Suppressor macrophage (primary cell): ENCODE measurements around the gene MARK3.
"Not testable (repeated sequence)": the region's sequence is repeated elsewhere in the genome, so short reads cannot be mapped to it uniquely, and the experiment has no call there.

ENCODE experiments used
- DNase-seq, 4 experiments: peaks; one replicate each; pipeline ENCODE4 v3.0.0-alpha.2; 2020 to 2022

The MARK3 gene

DNA sequence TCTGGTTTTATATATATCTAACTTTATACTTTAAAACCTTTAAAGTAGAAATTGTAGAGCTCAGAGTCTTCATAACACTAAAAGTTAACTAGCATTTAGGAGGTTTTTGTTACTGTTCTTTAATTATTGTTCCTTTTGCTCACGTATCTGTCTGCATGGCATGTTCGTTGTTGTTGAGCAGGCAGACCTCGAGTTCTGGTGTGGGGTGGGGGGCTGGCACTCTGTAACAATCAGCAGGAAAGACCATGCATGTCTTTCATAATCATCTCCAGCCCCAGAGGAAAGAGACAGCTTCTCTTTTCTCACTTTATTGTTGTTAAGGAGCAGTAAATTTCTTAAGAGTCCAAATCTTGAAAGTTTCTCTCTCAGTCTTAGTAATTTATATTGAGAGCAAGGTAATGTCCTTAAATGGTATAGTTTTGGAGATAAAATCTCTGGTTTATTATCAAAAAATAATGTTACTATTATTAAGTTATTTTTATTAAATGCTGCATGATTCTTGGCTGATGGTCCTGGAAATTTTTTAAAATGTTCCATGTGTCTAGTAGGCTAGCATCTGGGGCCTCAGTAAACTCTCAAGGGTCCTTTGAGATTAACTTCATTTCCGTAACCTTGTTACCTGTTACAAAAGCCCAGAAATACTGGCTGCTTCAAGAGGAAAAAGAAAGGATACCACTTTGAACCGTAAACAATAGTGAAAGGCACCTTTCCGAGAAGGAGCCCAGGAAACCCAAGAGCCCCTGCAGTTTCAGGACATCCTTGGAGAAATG lies 107.1 kb downstream of the MARK3 start:
- no peak for DNase-seq

DNA sequence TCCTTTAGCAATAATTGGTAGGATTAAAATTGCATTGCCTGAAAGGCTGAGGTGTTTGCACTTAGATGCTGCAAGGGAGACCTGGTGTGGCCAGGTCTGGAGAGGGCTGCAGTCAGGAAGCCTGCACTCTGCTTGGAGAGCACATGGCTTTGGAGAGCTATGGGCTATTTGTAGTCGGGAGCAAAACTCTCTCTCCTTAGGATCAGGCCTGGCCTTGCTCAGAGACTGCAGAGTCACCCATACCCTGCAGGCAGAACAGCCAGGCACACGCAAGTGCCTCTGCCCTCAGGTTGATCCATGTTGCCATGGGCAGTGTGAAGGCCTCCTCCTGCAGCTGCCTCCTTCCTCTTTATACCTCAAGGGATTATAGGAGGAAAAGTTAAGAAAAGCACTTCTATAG lies 110.6 kb downstream of the MARK3 start:
- DNase-seq = no peak

DNA sequence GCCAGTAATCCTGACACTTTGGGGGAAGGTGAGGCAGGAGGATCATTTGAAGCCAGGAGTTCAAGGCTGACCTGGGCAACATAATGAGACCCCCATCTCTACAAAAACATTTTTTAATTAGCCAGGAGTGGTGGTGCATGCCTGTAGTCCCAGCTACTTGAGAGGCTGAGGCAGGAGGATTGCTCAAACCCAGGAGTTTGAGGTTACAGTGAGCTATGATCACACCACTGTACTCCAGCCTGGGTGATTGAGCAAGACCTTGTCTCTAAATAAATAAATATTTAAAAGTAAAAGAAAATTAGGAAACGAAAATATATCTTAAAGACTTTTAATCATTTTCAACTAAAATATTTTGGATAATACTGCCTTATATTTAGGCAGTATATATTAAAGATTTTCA lies 111.6 kb downstream of the MARK3 start:
- no peak for DNase-seq

DNA sequence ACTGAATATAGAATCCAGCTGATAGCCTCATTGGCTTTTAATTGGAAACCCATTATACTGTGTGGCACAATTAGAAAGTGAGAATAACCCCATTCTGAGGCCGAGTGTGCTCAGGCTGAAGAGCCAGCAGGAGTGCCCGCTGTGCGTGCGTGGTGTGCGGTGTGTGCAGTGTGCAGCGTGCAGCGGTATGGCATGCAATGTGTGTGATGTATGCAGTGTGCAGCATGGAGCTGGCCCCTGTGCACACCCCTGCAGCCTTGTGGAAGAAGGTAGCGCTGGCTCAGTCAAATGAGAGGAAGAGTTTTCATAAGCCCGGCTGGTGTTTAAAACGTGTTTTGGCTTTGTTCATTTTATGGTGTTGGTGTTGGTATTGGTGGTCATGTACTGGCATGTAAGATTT lies 114.5 kb downstream of the MARK3 start:
- DNase-seq = no peak

DNA sequence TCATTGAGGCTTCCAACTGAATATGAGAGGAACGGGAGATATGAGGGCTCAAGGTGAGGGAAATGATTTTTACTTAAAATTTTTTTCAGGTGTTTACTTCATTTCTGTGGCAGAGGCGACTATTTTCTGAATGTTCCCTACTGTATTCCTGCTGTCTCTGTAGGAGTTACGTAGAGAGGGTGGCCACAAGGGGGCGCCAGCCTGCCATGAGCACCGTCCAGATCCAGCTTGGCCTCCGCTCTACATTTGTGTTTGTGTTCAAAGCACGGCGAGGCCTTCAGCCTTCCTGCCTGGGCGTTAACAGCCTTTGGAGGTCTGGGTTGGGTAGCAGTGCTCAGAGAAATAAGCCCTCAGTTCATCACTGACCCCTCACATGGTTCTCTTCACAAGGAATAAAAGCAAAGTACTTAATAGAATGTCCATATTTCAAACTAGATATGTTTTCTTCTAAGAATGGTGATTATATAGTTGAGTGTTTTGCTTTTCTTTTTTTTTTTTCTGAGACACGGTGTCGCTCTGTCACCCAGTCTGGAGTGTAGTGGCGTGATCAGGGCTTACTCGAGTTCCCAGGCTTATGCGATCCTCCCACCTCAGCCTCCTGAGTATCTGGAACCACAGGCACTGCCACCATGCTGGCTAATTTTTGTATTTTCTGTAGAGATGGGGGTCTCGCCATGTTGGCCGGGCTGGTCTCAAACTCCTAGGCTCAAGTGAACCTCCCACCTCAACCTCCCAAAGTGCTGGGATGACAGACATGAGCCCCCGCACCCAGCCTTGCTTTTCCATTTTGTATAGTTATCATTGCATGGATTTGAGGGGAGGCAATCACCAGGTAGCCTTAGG lies 115.2 kb downstream of the MARK3 start:
- peak; percentile 86 to 95 (median 90) for DNase-seq

DNA sequence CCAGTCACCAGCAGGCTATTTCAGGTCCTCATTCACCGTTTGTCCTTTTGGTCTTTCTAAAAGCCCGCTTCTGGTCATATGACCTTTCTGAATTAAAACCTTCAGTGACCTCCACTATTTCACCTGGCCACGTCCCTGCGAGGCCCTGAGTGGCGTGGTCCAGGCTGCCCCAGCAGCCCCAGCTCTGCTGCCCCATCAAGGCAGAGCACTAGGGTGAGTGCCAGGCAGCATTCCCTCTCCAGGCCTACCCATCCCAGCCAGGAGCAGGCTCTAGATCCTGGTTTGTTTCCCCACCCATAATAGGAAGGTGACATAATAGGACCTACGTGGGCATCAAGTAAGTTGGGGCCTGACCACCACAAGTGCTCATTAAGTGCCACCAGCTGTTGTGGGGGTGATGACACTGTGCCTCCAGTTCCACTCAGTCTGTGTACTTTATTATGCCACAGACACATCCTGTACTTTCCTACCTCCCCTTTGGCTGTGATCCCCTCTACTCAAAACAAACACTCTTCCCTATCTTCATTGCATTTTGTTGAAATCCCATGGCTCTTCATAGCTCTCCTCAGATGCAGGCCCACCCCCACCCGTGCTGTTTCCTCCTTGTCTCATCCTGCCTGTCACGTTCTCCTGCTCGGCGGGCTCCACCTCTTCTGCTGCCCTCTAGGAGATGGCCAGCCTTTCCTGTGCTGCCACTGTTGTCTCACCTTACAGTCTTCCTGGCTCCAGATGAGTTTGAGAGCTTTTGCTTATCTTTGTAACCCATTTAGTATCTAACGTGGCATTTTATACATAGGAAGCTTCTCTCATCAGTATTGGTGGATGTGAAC lies 116.0 kb downstream of the MARK3 start:
- no peak for DNase-seq

DNA sequence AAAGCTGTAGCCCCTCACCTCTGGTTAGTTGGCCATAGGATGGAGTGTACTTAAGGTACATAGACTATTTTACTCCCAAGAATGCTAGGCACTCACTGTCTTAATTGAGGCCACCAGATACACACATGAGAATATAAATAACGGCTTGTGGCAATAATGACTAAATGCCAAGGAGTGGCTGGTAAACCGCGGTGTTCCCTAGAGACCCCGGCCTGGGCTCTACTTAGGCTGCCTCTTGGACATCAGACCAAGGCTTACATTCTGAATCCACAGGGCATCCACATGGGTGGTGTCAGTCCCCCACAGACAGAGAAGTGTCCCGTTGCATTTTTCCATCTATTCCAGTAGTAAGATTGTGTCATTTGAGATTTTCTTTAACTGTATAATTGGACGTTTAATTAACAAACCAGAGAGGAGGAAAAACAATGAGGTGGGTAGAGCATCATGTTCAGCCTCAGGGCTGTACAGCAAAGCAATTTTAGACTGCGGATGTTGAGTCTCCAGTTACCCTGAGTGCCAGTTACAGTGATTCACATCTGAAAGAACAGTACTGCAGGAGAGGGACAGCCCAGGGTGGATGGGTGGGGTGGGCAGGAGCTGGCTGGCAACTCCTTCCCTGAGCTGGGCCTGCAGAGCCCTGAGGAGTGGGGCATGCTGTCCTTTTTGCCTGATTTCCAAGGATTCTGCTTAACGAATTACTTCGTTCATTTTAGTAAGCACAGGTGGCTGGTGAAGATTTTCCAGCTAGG lies 116.9 kb downstream of the MARK3 start:
- no peak for DNase-seq

DNA sequence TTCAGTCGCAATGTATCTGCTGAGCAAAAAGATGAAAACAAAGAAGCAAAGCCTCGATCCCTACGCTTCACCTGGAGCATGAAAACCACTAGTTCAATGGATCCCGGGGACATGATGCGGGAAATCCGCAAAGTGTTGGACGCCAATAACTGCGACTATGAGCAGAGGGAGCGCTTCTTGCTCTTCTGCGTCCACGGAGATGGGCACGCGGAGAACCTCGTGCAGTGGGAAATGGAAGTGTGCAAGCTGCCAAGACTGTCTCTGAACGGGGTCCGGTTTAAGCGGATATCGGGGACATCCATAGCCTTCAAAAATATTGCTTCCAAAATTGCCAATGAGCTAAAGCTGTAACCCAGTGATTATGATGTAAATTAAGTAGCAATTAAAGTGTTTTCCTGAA lies 117.7 kb downstream of the MARK3 start:
- no peak for DNase-seq

DNA sequence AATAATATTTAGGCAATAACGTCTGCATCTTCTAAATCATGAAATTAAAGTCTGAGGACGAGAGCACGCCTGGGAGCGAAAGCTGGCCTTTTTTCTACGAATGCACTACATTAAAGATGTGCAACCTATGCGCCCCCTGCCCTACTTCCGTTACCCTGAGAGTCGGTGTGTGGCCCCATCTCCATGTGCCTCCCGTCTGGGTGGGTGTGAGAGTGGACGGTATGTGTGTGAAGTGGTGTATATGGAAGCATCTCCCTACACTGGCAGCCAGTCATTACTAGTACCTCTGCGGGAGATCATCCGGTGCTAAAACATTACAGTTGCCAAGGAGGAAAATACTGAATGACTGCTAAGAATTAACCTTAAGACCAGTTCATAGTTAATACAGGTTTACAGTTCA lies 118.1 kb downstream of the MARK3 start:
- DNase-seq = no peak

DNA sequence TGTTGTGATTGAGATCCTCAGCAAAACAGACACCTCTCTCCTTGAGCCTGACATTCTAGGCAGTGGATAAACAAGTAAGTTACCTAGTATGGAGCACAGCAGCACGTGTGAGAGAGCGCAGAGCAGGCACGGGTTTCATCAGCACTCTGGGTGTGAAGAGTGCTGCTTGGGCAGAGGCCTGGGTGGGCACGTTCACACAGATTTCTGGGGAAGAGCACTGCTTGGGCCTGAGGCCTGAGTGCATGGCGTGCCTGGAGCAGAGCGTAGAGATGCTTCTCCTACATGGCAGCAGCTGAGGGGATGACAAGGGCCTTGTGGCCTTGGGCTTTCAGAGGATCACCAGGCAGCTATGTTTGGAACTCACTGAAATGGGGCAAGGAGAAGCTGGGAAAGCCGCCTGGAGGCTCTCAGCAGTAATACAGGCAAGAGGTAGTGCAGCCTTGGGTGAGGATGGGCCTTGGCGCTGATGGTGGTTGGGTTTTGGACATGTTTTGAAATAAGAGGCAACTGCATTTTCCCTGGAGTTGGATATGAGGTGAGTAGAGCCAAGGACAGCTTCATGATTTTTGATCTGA lies 119.9 kb downstream of the MARK3 start:
- no peak for DNase-seq

DNA sequence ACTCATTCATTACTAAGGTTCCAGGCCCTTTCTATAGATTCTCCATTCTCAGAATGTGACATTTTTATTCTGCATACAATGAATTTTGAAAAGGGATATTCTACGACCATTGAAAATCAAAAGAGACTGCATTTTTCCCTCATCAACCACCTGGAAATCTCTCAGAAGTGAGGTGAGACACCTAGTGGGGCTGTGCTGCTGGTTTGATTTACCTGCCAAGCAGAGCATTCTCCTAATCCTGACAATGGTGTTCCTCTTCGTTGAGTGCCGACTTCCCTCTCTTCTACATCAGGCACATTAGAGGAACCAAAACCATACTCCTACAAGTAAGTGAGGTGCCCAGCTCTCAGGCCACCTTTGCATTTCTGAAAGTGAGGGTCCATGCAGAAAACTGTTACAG lies 122.5 kb downstream of the MARK3 start:
- DNase-seq = no peak

DNA sequence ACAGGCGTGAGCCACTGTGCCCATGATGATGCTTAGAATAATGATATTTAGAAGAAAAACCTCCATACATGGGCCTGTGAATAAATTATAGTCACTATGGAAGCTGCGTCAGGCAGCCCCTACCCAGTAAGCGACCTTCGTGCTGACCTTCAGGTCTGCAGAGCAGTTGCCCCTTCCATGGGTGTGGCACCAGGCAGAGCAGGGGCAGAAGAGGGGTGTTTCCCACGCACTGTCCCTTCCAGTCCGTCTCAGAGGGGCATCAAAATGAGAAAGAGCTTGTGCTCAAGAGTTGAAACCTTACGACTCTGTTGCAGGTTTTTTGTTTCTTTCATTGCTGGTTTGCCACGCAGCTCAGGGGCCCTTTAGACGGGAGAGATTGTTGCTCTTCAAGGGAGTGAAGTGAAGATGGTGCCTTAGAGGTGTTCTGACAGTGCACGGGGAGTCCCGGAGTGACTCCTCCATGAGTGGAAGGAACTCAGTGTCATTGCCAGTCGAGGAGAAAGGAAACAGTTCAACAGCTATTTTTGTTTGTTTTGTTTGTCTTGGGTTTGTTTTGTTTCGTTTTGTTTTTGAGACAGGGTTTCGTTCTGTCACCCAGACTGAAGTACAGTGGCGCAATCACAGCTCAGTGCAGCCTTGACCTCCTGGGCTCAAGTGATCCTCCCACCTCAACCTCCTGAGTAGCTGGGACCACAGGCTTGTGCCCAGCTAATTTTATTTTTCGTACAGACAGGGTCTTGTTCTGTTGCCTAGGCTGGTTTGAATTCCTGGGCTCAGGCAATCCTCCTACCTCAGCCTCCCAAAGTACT lies 123.5 kb downstream of the MARK3 start:
- DNase-seq = no peak

DNA sequence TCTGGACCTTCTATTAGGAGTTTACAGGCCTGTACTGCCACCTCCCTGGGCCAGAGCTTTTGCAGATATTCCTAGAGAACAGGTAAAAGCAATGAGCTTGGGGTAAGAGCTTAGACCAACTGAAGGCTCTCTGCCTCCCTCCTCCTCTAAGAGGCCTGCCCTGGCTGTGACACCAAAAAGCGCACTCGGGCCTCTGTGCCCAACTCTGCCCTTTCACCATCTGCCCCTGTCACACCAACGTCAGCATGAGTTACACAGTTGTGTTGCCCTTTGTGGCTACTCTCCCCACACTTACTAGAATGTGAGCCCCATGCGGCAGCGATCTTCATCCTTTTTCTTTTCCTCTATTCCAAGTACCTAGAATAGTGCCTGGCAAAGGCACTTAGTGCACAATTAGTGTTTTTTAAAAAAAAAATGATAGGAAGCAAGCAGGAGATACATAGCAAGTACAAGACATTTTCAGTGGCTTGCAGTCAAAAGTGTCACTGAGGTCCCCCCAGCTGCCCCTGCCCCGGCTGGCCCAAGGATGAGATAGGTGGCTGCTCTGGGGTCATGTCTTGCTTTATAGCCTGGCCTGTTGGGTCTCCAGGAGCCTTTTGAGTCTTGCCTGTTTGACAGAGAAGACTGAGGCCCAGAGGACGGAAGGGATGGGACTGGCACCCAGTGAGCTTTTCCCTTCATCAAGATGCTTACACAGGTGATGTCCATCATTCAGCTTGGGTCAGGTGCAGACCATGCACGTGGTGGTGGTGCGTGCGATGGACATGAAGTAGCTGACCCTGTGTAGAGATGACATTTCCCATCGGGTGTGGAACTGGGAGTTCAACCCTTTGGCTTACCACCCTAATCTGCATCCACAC lies 124.9 kb downstream of the MARK3 start:
- no peak for DNase-seq

DNA sequence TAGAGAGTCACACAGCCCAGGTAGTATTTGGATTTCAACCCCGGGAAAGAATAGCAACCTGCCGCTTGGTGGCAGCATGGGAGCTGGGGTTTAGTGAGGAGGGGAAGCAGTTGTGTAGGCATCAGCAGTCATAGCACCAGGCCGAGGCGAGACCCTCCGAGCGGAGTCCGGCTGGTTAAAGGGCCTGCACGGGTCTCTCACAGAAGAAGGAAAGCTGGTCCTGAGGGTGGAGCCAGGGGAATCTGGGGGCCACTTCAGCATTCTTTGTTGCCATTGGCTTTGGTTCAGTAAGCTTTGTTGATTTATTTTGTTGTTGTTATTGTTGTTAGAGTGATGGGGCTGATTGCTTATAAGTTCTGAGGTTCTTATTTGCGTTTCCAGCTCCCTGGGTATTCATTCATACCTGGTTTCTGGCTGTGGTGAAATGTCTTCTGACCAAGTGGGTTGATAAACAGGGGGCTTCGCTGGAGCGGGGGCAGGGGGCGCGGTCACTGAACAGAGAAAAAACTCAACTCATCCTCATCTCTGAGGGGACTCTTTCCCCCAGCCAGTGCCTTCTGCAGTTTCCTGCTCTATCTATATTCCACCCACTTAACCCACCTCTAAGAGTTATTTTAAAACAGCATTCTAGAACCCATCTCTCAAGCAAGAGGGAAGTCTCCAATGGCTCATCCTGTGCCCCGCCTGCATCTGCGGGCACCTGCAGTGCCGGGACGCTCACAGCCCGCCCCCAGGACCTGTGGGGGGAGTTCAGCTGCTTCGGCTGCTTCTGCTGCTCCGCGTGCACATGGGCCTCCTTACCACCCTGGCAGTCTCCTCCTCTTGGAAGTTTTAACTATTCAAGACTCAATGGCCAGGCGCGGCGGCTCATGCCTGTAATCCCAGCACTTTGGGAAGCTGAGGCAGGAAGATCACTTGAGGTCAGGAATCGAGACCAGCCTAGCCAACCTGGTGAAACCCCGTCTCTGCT lies 125.8 kb downstream of the MARK3 start:
- no peak for DNase-seq

DNA sequence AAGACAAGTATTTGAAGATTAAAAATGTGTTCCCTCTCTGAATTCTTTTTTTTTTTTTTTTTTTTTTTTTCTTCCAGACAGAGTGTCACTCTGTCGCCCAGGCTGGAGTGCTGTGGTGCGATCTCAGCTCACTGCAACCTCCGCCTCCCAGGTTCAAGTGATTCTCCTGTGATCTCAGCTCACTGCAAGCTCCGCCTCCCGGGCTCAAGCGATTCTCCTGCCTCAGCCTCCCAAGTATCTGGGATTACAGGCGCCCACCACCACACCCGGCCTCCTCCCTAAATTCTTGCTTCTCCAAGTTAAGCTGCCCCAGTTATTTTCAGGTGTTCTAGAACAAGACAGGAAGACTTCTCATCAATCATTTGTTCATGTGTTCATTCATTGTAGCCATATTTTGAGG lies 127.0 kb downstream of the MARK3 start:
- not testable (repeated sequence) for DNase-seq

DNA sequence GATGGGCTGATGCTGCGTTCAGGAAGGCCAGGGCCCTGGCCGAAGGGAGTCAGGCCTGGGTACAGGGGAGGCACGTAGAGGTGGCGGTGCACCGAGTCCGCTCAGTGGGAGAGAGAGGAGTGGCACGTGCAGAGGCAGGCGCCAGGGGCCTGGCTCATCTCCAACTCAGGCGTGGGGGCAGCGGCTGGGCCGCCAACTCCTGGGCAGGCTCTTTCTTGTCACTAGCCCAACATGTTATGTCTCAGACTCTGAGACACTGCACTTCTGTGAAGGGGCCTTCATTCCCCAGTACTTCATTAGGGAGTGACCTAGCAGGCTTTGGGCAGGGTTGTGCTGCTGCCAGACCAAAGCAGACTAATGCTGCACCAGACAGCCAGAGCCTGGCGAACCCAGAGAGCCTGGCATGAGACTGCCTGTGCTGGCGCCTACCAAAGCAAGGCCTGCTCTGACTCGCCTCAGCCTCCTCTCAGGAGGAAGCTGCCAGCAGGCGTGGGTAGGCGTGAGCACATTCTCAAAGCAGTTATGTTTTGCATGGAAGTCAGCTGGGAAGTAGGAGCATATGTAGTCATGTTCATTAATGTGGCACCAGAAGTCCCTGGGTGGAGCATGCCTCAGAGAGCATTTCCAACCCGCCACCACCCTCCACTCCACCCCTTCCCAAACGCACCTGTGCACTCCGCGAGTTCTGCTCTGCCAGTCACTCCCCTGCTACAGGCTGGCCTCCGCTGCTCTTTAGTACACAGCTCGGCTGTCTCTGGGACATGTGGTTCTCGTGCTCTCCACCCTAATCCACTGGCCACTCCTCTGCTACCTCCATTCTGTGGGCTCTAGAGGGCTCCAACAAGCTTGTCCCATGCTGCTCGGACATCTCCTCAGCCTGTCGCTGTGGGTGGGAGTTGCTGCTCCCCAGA lies 127.7 kb downstream of the MARK3 start:
- peak; percentile 67 to 84 (median 78) for DNase-seq

DNA sequence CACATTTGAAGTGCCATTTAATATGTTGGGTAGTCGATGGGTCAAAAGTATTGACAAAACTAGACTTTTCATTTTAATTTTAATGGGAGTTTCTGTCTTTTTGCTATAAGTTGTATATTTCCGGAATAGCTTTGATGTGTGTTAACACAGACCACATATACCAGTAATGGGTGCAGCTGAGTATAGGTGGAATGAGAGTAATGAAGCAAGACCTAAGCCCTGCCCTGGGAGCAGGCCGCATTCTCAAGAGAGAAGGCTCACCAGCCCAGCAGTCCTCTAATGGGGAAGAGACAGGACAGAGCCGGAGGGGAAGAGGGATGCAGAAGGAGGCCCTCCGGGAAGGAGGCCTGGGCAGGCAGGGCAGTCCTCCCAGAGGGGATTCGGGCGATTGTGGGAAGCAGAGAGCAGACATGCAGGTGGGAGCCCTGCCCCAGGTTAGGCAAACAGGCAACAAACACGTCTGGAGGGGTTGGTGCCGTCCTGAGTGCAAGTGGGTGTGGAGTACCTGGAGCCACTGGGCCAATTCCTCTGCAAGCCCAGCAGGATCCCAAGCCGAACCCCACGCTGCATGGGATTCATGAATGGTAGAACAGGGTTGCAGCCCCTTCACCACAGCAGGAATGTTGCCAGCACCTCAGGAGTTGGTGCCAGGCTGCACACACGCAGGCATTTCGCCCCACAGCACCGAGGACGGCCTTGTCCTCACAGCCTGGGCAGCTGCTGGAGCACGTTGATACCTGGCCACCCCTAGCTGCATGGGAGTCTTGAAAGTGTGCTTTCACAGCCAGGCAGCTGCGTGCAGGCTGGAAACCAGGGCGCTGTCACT lies 129.6 kb downstream of the MARK3 start:
- DNase-seq = no peak
